ENCODE data around the gene JAZF1. TPM values are rescaled to one million over a fixed set of nuclear protein-coding genes. Genes with fewer than 3 reads are reported as not detected.

JAZF1 gene
- total and polyA plus RNA-seq, 10 of the 15 experiments (the other 5 are each of a cell fraction or from before 2014, with no cell fraction given), result 0.04 to 0.82 (median 0.15) TPM; not detected in 3

DNA sequence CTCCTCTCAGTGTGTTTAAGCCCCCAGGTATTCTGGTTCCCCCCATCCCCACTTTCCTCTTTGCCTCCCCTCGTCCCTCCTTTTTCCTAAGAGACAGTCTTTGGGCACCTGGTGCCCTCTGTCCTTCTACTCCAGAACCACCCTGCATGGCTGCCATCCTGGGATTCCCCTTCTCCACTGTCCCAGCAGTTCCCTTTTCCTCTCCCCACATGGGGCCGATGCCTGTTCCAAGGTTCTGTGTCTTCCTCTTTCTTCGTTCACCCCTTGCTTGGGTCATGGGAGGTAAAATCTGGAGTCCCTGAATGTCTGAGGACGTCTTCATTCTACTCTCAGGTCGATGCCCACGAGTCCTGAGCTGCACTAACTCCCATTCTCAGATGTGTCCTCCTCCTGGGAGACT lies 319.8 kb downstream of the JAZF1 start:
- H3K79me2 ChIP-seq (ENCODE audit: control insufficient read depth, insufficient read depth, low read length), result no peaks in the 10 kb centered on the region
- no peaks in the 10 kb centered on the region for H3K36me3 ChIP-seq (ENCODE audit: control insufficient read depth in 2 of 2, insufficient read depth in 2 of 2, low read length in 1 of 2)
- H4K20me1 ChIP-seq (ENCODE audit: control insufficient read depth, insufficient read depth), result no peaks in the 10 kb centered on the region
- no peaks in the 10 kb centered on the region for H3K4me1 ChIP-seq (ENCODE audit: control insufficient read depth, insufficient read depth, low read length)
- intact Hi-C loops (cut with micrococcal nuclease; ENCODE audit: unreplicated experiment) (no loop called here), in situ Hi-C loops (cut with MboI) (no loop called here)
- H2AFZ ChIP-seq (ENCODE audit: control insufficient read depth, low read depth, low read length), result no peak overlapping the region
- H3K4me3 ChIP-seq, result no peak overlapping the region
- POLR2A ChIA-PET, result no interaction called here
- SMC1A ChIA-PET (ENCODE audit: uncharacterized antibody, unreplicated experiment), result interaction anchor here (1.3 kb wide), 1 partner anchor 29 kb away, joined by 4 read pairs; no protein-coding TSS in a partner anchor
- no peak overlapping the region for H3K27ac ChIP-seq (ENCODE audit: control insufficient read depth, insufficient read depth)
- 3% methylated on average over 6 of the region's 6 CpGs for WGBS (ENCODE audit: insufficient coverage, insufficient replicate concordance, low lambda C conversion rate, missing lambda C conversion rate)
- H3K9me3 ChIP-seq (replicated peaks; ENCODE audit: control insufficient read depth, insufficient read depth, low read length), result no peaks in the 10 kb centered on the region; the same call in 2 of the 3 replicates
- FAIRE-seq, result no peak
- RAD21 ChIA-PET (ENCODE audit: unreplicated experiment), result no interaction called here
- TF ChIP-seq KLF5 (IDR thresholded peaks at IDR 0.05; ENCODE audit: partially characterized antibody) (no peak), RUNX3 (IDR thresholded peaks at IDR 0.05; ENCODE audit: low read length) (no peak), MXI1 (IDR thresholded peaks at IDR 0.05; ENCODE audit: low read depth, low read length) (no peak), POLR2A (IDR thresholded peaks at IDR 0.05; ENCODE audit: low read depth, low read length) (no peak), GATAD2B (conservative IDR thresholded peaks at IDR 0.05; ENCODE audit: low read depth) (no peak), TCF7 (IDR thresholded peaks at IDR 0.05; ENCODE audit: borderline replicate concordance) (no peak), ZNF622 (IDR thresholded peaks at IDR 0.05) (no peak), BHLHE40 (IDR thresholded peaks at IDR 0.05; ENCODE audit: borderline replicate concordance in 1 of 2, low read depth in 2 of 2, low read length in 1 of 2) (no peak), YBX1 (IDR thresholded peaks at IDR 0.05) (no peak), RBBP5 (conservative IDR thresholded peaks at IDR 0.05) (no peak), ZNF274 (IDR thresholded peaks at IDR 0.05; ENCODE audit: insufficient read depth, insufficient read length) (no peak), PML (IDR thresholded peaks at IDR 0.05; ENCODE audit: low read length) (no peak), ZNF217 (IDR thresholded peaks at IDR 0.05) (no peak), TCF12 (IDR thresholded peaks at IDR 0.05; ENCODE audit: low read depth, low read length) (no peak), SIX5 (IDR thresholded peaks at IDR 0.05; ENCODE audit: low read depth, low read length, severe bottlenecking) (no peak), TARDBP (IDR thresholded peaks at IDR 0.05; ENCODE audit: borderline replicate concordance) (no peak)
- TF ChIP-seq, protein P1, sequence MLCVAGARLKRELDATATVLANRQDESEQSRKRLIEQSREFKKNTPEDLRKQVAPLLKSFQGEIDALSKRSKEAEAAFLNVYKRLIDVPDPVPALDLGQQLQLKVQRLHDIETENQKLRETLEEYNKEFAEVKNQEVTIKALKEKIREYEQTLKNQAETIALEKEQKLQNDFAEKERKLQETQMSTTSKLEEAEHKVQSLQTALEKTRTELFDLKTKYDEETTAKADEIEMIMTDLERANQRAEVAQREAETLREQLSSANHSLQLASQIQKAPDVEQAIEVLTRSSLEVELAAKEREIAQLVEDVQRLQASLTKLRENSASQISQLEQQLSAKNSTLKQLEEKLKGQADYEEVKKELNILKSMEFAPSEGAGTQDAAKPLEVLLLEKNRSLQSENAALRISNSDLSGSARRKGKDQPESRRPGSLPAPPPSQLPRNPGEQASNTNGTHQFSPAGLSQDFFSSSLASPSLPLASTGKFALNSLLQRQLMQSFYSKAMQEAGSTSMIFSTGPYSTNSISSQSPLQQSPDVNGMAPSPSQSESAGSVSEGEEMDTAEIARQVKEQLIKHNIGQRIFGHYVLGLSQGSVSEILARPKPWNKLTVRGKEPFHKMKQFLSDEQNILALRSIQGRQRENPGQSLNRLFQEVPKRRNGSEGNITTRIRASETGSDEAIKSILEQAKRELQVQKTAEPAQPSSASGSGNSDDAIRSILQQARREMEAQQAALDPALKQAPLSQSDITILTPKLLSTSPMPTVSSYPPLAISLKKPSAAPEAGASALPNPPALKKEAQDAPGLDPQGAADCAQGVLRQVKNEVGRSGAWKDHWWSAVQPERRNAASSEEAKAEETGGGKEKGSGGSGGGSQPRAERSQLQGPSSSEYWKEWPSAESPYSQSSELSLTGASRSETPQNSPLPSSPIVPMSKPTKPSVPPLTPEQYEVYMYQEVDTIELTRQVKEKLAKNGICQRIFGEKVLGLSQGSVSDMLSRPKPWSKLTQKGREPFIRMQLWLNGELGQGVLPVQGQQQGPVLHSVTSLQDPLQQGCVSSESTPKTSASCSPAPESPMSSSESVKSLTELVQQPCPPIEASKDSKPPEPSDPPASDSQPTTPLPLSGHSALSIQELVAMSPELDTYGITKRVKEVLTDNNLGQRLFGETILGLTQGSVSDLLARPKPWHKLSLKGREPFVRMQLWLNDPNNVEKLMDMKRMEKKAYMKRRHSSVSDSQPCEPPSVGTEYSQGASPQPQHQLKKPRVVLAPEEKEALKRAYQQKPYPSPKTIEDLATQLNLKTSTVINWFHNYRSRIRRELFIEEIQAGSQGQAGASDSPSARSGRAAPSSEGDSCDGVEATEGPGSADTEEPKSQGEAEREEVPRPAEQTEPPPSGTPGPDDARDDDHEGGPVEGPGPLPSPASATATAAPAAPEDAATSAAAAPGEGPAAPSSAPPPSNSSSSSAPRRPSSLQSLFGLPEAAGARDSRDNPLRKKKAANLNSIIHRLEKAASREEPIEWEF (IDR thresholded peaks at IDR 0.05; ENCODE audit: insufficient replicate concordance, low read depth, low read length), result no peak
- TF ChIP-seq, protein P2, sequence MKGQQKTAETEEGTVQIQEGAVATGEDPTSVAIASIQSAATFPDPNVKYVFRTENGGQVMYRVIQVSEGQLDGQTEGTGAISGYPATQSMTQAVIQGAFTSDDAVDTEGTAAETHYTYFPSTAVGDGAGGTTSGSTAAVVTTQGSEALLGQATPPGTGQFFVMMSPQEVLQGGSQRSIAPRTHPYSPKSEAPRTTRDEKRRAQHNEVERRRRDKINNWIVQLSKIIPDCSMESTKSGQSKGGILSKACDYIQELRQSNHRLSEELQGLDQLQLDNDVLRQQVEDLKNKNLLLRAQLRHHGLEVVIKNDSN (IDR thresholded peaks at IDR 0.05; ENCODE audit: borderline replicate concordance, extremely low read length, insufficient read depth, low read depth, low read length), result no peak
- TF ChIP-seq, protein P3, sequence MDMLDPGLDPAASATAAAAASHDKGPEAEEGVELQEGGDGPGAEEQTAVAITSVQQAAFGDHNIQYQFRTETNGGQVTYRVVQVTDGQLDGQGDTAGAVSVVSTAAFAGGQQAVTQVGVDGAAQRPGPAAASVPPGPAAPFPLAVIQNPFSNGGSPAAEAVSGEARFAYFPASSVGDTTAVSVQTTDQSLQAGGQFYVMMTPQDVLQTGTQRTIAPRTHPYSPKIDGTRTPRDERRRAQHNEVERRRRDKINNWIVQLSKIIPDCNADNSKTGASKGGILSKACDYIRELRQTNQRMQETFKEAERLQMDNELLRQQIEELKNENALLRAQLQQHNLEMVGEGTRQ (IDR thresholded peaks at IDR 0.05; ENCODE audit: borderline replicate concordance, low read depth, low read length), result no peak
- no TSS peak for BruUV-seq (replicated peaks)
- no peak overlapping the region for H3K4me2 ChIP-seq (ENCODE audit: control insufficient read depth, insufficient read depth)
- CTCF ChIA-PET, result no interaction called here
- ATAC-seq, result no peak
- no peaks in the 10 kb centered on the region; a peak in 3 of 4 replicates for H3K27me3 ChIP-seq (replicated peaks in 1 of 2; ENCODE audit: control insufficient read depth in 2 of 2, insufficient read depth in 2 of 2, low read length in 1 of 2)
- DNase-seq (ENCODE audit: low read depth, low spot score), result no peak
- no peak overlapping the region for H3K9ac ChIP-seq (ENCODE audit: control insufficient read depth, insufficient read depth, low read length)
